Subcutaneous abdominal adipose tissue (tissue), 5 donors: ENCODE results near the gene LYRM7.
A peak's percentile ranks its signal among the peaks of the same experiment; 100 is the strongest.
"Not testable (repeated sequence)": the region's sequence is repeated elsewhere in the genome, so short reads cannot be mapped to it uniquely, and the experiment has no call there.

ENCODE experiments used
- H3K27ac ChIP-seq: one replicate; pipeline ENCODE4 v1.7.0; 2013; ENCODE audit warnings: low read depth, mild to moderate bottlenecking, inconsistent platforms, low read length, moderate library complexity
- H3K27me3 ChIP-seq, 5 donors: one replicate each; pipeline ENCODE4 v1.7.0; 2013; ENCODE audit warnings: low read length in 5 of 5, inconsistent platforms in 1 of 5; ENCODE audit not compliant: control insufficient read depth in 5 of 5, insufficient read depth in 4 of 5
- H3K36me3 ChIP-seq, 5 donors: one replicate each; pipeline ENCODE4 v1.7.0; 2013; ENCODE audit warnings: low read length in 5 of 5; ENCODE audit not compliant: control insufficient read depth in 5 of 5, insufficient read depth in 5 of 5
- H3K4me1 ChIP-seq, 5 donors: one replicate each; pipeline ENCODE4 v1.7.0; 2013; ENCODE audit warnings: low read length in 5 of 5, mild to moderate bottlenecking in 3 of 5, moderate library complexity in 1 of 5; ENCODE audit not compliant: control insufficient read depth in 5 of 5, insufficient read depth in 5 of 5
- H3K4me3 ChIP-seq, 5 donors: one replicate each; pipeline ENCODE4 v1.7.0; 2013; ENCODE audit warnings: low read length in 5 of 5, low read depth in 1 of 5
- H3K9ac ChIP-seq, 5 donors: one replicate each; pipeline ENCODE4 v1.7.0; 2013; ENCODE audit warnings: low read length in 5 of 5, mild to moderate bottlenecking in 4 of 5, moderate library complexity in 3 of 5
- H3K9me3 ChIP-seq, 5 donors: one replicate each; pipeline ENCODE4 v1.7.0; 2013; ENCODE audit warnings: low read length in 5 of 5; ENCODE audit not compliant: control insufficient read depth in 5 of 5
- donor health status: healthy.
- donor health status: healthy.
- donor health status: healthy.
- donor health status: healthy.
- donor health status: healthy.

Gene LYRM7

GRCh38 chr5:131250751-131251475, 80.2 kb downstream of the LYRM7 start:
- Histone ChIP-seq H3K4me1 (peaks cover 0 to 10% (median 5%) of the 10 kb centered on the region in 5 donors), H3K9me3 (peaks cover 0 to 14% (median 7%) of the 10 kb centered on the region in 5 donors), H3K9ac (no peak overlapping the region), H3K27me3 (no peaks in the 10 kb centered on the region), H3K36me3 (no peaks in the 10 kb centered on the region), H3K4me3 (no peak overlapping the region), H3K27ac (no peak overlapping the region)

GRCh38 chr5:131252824-131253171, 82.1 kb downstream of the LYRM7 start:
- peaks cover 0 to 12% (median 6%) of the 10 kb centered on the region in 5 donors for H3K4me1 ChIP-seq
- no peaks in the 10 kb centered on the region for H3K9me3 ChIP-seq
- peak overlapping the region in 3 of 5 donors; percentile 32 to 33 (median 32) for H3K4me3 ChIP-seq
- no peaks in the 10 kb centered on the region for H3K36me3 ChIP-seq
- no peak overlapping the region for H3K27ac ChIP-seq
- no peaks in the 10 kb centered on the region for H3K27me3 ChIP-seq
- H3K9ac ChIP-seq: peak overlapping the region in 1 of 5 donors; percentile 23

- H3K4me1 ChIP-seq: peaks cover 0 to 15% (median 8%) of the 10 kb centered on the region in 5 donors
- not testable (repeated sequence) for H3K27me3 ChIP-seq, H3K27ac ChIP-seq, H3K9ac ChIP-seq, H3K9me3 ChIP-seq, H3K36me3 ChIP-seq, H3K4me3 ChIP-seq
Observed at GRCh38 chr5:131254025-131254424, 83.3 kb downstream of the LYRM7 start.

GRCh38 chr5:131254741-131255140, 84.0 kb downstream of the LYRM7 start:
- H3K27ac ChIP-seq: no peak overlapping the region
- H3K4me3 ChIP-seq: no peak overlapping the region
- H3K36me3 ChIP-seq: no peaks in the 10 kb centered on the region
- no peak overlapping the region for H3K9ac ChIP-seq
- H3K9me3 ChIP-seq: no peaks in the 10 kb centered on the region
- no peaks in the 10 kb centered on the region for H3K27me3 ChIP-seq
- peaks cover 0 to 15% (median 8%) of the 10 kb centered on the region in 5 donors for H3K4me1 ChIP-seq
